Activated naive CD4-positive, alpha-beta T cell treated with anti-CD3 and anti-CD28 coated beads for 36 hours (primary cell): ENCODE measurements around the gene TSFM. TPM values are rescaled to one million over a fixed set of nuclear protein-coding genes. Genes with fewer than 3 reads are reported as not detected.

ENCODE experiments used
- CTCF ChIA-PET: fragments of 350-600 bp; sonication (Branson Sonifier 250); formaldehyde crosslinking; loops from one replicate; lab custom pipeline; 2021; ENCODE audit warnings: antibody characterized with exemption; lab: Charles Lee
- DNase-seq: peaks from one replicate; pipeline ENCODE4 v3.0.0-alpha.2; 2020
- H3K27ac Mint-ChIP-seq: one replicate; pipeline ENCODE4 v1.8.0; 2021; ENCODE audit warnings: mild to moderate bottlenecking, mixed read lengths
- H3K27me3 Mint-ChIP-seq: one replicate; pipeline ENCODE4 v1.8.0; 2021; ENCODE audit warnings: low read depth, mixed read lengths
- H3K36me3 Mint-ChIP-seq: one replicate; pipeline ENCODE4 v1.8.0; 2021; ENCODE audit warnings: low read depth, mixed read lengths
- H3K4me1 Mint-ChIP-seq: one replicate; pipeline ENCODE4 v1.8.0; 2021; ENCODE audit warnings: low read depth, mixed read lengths
- H3K4me3 Mint-ChIP-seq: one replicate; pipeline ENCODE4 v1.8.0; 2021; ENCODE audit warnings: mild to moderate bottlenecking, moderate library complexity, mixed read lengths
- H3K9me3 Mint-ChIP-seq: one replicate; pipeline ENCODE4 v1.8.0; 2021; ENCODE audit warnings: mixed read lengths
- intact Hi-C: fragments of 100-400 bp; cut with micrococcal nuclease; formaldehyde crosslinking; loops from one replicate; pipeline ENCODE4 v1.15.1; 2023
- total RNA-seq, 2 experiments: library from RNA; stranded (reverse); gene quantifications; one replicate each; pipeline ENCODE4 v1.2.3, GENCODE V29; 2021

TSFM gene
- 10 to 100 TPM; 32.8 to 34.3 TPM for total RNA-seq

- Mint-ChIP-seq H3K27ac (peak within 1 kb of the TSS; percentile 86), H3K27me3 (no peaks in the 10 kb centered on the region), H3K36me3 (peaks cover 20% of the 10 kb centered on the region), H3K4me3 (peak within 1 kb of the TSS; percentile 100), H3K9me3 (no peaks in the 10 kb centered on the region), H3K4me1 (peaks cover 29% of the 10 kb centered on the region)
- intact Hi-C loops = loop anchor here (1.0 to 5.0 kb wide), 8 partner anchors 11 to 201 kb away; partner anchors contain the start of genes CDK4, EEF1AKMT3 and METTL1
- peak; percentile 99 for DNase-seq
- CTCF ChIA-PET = interaction anchor here (0.6 to 2.9 kb wide), 21 partner anchors 10 to 124 kb away, joined by 3 to 20 read pairs (median 5); partner anchors contain the start of genes AVIL and CDK4
These were observed at the start of gene TSFM for GRCh38 chr12:57782608-57783465. Gene TSFM, plus strand, starts transcription at chr12:57782787. Its CDS starts 15 bp downstream, at chr12:57782802.

- Mint-ChIP-seq H3K9me3 (no peaks in the 10 kb centered on the region), H3K27ac (no peak overlapping the region), H3K27me3 (no peaks in the 10 kb centered on the region), H3K4me3 (no peak overlapping the region), H3K36me3 (peaks cover 26% of the 10 kb centered on the region), H3K4me1 (peaks cover 7% of the 10 kb centered on the region)
- intact Hi-C loops = no loop called here
- CTCF ChIA-PET = no interaction called here
- no peak for DNase-seq
These were observed 48.7 kb upstream of the TSFM start for GRCh38 chr12:57733928-57734327.

GRCh38 chr12:57734591-57734990 lies 48.0 kb upstream of the TSFM start:
- H3K36me3 Mint-ChIP-seq = peaks cover 23% of the 10 kb centered on the region

GRCh38 chr12:57735198-57735855 lies 47.3 kb upstream of the TSFM start:
- no peaks in the 10 kb centered on the region for H3K9me3 Mint-ChIP-seq

More at GRCh38 chr12:57734591-57734990, 48.0 kb upstream of the TSFM start:
- CTCF ChIA-PET = interaction anchor here (0.7 kb wide), 2 partner anchors 9 to 169 kb away, joined by 3 read pairs; no protein-coding TSS in a partner anchor
- DNase-seq = no peak
- no peak overlapping the region for H3K27ac Mint-ChIP-seq
- intact Hi-C loops = no loop called here
- peaks cover 13% of the 10 kb centered on the region for H3K4me1 Mint-ChIP-seq
- no peaks in the 10 kb centered on the region for H3K9me3 Mint-ChIP-seq
- H3K4me3 Mint-ChIP-seq = no peak overlapping the region
- no peaks in the 10 kb centered on the region for H3K27me3 Mint-ChIP-seq

GRCh38 chr12:57735952-57736740 lies 46.4 kb upstream of the TSFM start:
- no peak for DNase-seq
- Mint-ChIP-seq H3K36me3 (peaks cover 22% of the 10 kb centered on the region), H3K4me1 (peaks cover 25% of the 10 kb centered on the region), H3K27me3 (no peaks in the 10 kb centered on the region), H3K4me3 (no peak overlapping the region), H3K27ac (no peak overlapping the region), H3K9me3 (no peaks in the 10 kb centered on the region)
- CTCF ChIA-PET = interaction anchor here (0.9 kb wide), 1 partner anchor 10 kb away, joined by 4 read pairs; no protein-coding TSS in a partner anchor
- intact Hi-C loops = no loop called here

More at GRCh38 chr12:57735198-57735855, 47.3 kb upstream of the TSFM start:
- no peak overlapping the region for H3K4me3 Mint-ChIP-seq
- no peak for DNase-seq
- H3K27ac Mint-ChIP-seq = no peak overlapping the region
- H3K27me3 Mint-ChIP-seq = no peaks in the 10 kb centered on the region
- intact Hi-C loops = no loop called here
- CTCF ChIA-PET = interaction anchor here (0.7 kb wide), 1 partner anchor 168 kb away, joined by 3 read pairs; no protein-coding TSS in a partner anchor
- peaks cover 23% of the 10 kb centered on the region for H3K36me3 Mint-ChIP-seq
- peaks cover 19% of the 10 kb centered on the region for H3K4me1 Mint-ChIP-seq

- peaks cover 25% of the 10 kb centered on the region for H3K4me1 Mint-ChIP-seq
- H3K27ac Mint-ChIP-seq = no peak overlapping the region
- peaks cover 16% of the 10 kb centered on the region for H3K36me3 Mint-ChIP-seq
- CTCF ChIA-PET = interaction anchor here (0.9 kb wide), 1 partner anchor 10 kb away, joined by 4 read pairs; no protein-coding TSS in a partner anchor
- DNase-seq = no peak
- H3K4me3 Mint-ChIP-seq = no peak overlapping the region
- H3K9me3 Mint-ChIP-seq = no peaks in the 10 kb centered on the region
- intact Hi-C loops = no loop called here
- no peaks in the 10 kb centered on the region for H3K27me3 Mint-ChIP-seq
These were observed 45.7 kb upstream of the TSFM start for GRCh38 chr12:57736741-57737466.

- no peak overlapping the region for H3K27ac Mint-ChIP-seq
- H3K9me3 Mint-ChIP-seq = no peaks in the 10 kb centered on the region
- H3K27me3 Mint-ChIP-seq = no peaks in the 10 kb centered on the region
- DNase-seq = no peak
- CTCF ChIA-PET = no interaction called here
- no peak overlapping the region for H3K4me3 Mint-ChIP-seq
- peaks cover 30% of the 10 kb centered on the region for H3K4me1 Mint-ChIP-seq
- peaks cover 10% of the 10 kb centered on the region for H3K36me3 Mint-ChIP-seq
- intact Hi-C loops = no loop called here
These were observed 44.8 kb upstream of the TSFM start for GRCh38 chr12:57737467-57738460.

- Mint-ChIP-seq H3K27me3 (no peaks in the 10 kb centered on the region), H3K4me1 (peaks cover 33% of the 10 kb centered on the region)
- no peak for DNase-seq
These were observed 43.8 kb upstream of the TSFM start, which contains the start of gene AGAP2 for GRCh38 chr12:57738661-57739237. Gene AGAP2, minus strand, starts transcription at chr12:57738742. Its CDS starts 496 bp downstream, at chr12:57738246.

GRCh38 chr12:57739387-57739786 lies 43.2 kb upstream of the TSFM start:
- peaks cover 39% of the 10 kb centered on the region for H3K4me1 Mint-ChIP-seq
- peak overlapping the region; percentile 54 for H3K27ac Mint-ChIP-seq
- intact Hi-C loops = no loop called here
- H3K9me3 Mint-ChIP-seq = no peaks in the 10 kb centered on the region
- peaks cover 5% of the 10 kb centered on the region for H3K36me3 Mint-ChIP-seq
- peak overlapping the region; percentile 28 for H3K4me3 Mint-ChIP-seq
- DNase-seq = no peak
- no peaks in the 10 kb centered on the region for H3K27me3 Mint-ChIP-seq
- CTCF ChIA-PET = interaction anchor here (0.7 to 1.2 kb wide), 2 partner anchors 21 to 85 kb away, joined by 3 read pairs; no protein-coding TSS in a partner anchor

More at GRCh38 chr12:57738661-57739237, 43.8 kb upstream of the TSFM start, which contains the start of gene AGAP2:
- Mint-ChIP-seq H3K4me3 (peak within 1 kb of the TSS; percentile 28), H3K9me3 (no peaks in the 10 kb centered on the region), H3K36me3 (peaks cover 6% of the 10 kb centered on the region), H3K27ac (peak within 1 kb of the TSS; percentile 54)
- CTCF ChIA-PET = interaction anchor here (0.7 to 1.2 kb wide), 2 partner anchors 21 to 84 kb away, joined by 3 read pairs; no protein-coding TSS in a partner anchor
- intact Hi-C loops = no loop called here
